Muscle of back (tissue), 11 donors: ENCODE data around the gene TWF2. TPM values are rescaled to one million over a fixed set of nuclear protein-coding genes. Genes with fewer than 3 reads are reported as not detected.
A peak's percentile ranks its signal among the peaks of the same experiment; 100 is the strongest.

Source experiments
- DNase-seq, 3 donors: peaks; one replicate each; pipeline versions ENCODE4 v3.0.0 to v3.0.0-alpha.2; 2013
- polyA plus RNA-seq, 10 donors: library from polyadenylated mRNA; unstranded; fragments of 120-200 nt; gene quantifications; one replicate each; pipeline ENCODE4 v1.2.1, GENCODE V29; 2013; ENCODE audit not compliant: insufficient read length in 10 of 10

TWF2 gene
- polyA plus RNA-seq, 10 donors: 18.8 to 37.4 (median 23.4) TPM

DNA sequence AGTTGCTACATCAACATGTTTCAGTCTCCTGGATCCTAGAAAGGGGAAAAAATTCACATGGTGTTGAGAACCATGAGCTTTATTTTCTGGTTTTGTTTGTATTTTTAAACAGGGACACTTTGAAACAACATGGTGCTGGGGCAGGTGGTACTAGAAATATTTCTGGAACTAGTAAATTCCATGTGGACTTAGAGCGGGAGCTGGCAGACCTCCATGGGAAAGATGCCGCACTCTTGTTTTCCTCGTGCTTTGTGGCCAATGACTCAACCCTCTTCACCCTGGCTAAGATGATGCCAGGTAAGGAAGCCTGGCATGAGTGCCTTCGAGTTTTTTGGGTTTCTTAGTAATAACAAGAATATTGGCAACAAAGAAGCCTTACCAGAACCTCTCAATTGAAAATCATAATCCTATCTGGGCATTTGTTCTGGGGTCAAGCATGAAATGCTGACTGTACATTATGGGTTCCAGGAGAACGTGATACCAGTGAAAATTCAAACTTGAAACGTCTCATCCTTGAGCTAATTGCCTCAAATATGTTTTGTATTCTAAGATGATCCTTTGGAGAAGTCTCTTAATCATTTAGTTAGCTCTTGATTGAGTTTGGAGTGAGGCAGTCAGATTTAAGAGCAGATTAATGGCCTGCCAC, 33.1 kb downstream of the TWF2 start:
- DNase-seq: no peak

DNA sequence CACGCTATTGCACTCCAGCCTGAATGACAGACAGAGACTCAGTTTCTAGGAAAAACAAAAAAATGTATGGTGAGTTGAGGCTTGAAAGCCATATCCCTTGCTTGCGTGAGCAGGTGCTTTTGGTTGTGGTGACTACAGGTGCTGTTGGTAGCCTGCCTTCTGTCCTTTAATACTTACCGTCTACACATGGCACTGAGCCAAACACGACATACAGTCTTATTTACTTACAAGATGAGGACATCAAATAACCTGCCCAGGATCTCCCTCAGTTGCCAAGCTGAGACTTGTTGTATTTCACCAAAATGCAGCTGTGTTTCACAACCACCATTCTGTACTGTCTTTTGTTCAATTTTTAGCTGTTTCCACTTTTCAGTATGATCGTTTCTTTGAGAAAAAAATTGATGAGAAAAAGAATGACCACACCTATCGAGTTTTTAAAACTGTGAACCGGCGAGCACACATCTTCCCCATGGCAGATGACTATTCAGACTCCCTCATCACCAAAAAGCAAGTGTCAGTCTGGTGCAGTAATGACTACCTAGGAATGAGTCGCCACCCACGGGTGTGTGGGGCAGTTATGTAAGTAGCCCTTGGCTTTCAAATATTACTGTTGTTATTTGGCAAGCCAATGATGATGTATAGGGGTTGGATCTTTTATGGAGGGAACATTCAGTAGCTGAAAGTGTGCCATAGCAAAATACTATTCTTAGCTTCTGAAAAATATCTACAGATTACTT, 34.5 kb downstream of the TWF2 start:
- no peak for DNase-seq

DNA sequence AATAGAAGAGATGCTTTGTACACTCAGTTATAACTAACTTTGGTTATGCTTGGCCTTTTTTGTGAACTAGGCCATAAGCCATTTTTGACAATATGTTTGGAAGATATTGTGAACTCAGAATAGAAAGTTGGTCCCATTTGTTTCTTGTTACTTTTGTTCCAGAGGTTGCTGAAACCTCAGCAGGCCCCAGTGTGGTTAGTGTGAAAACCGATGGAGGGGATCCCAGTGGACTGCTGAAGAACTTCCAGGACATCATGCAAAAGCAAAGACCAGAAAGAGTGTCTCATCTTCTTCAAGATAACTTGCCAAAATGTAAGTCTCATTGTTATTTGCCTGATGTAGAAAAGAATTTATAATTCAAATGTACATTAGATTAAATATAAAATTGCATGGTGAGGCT, 35.3 kb downstream of the TWF2 start:
- DNase-seq: no peak

DNA sequence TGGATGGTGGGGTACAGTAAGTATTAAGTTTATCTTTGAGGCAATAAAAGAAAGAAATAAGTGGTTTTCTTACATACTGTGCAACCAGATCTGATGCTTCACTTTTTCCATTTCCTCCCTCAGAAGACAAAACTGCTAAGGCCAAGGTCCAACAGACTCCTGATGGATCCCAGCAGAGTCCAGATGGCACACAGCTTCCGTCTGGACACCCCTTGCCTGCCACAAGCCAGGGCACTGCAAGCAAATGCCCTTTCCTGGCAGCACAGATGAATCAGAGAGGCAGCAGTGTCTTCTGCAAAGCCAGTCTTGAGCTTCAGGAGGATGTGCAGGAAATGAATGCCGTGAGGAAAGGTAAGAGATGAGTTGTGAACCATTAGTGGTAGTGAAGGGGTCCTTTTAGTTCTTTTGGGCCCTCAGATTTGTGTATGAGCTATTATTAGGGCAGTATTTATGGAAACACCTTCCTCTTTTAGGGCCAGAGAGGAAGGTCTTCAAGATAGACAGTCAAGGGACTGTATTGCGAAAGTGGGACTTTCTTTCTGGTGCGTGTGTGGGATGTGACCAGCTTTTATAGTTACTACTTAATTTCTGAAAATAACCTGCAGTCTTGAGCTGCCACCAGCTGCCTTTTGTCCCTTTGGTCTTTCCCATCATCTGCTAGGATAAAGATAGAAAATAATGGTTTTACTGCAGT, 36.4 kb downstream of the TWF2 start:
- no peak for DNase-seq

DNA sequence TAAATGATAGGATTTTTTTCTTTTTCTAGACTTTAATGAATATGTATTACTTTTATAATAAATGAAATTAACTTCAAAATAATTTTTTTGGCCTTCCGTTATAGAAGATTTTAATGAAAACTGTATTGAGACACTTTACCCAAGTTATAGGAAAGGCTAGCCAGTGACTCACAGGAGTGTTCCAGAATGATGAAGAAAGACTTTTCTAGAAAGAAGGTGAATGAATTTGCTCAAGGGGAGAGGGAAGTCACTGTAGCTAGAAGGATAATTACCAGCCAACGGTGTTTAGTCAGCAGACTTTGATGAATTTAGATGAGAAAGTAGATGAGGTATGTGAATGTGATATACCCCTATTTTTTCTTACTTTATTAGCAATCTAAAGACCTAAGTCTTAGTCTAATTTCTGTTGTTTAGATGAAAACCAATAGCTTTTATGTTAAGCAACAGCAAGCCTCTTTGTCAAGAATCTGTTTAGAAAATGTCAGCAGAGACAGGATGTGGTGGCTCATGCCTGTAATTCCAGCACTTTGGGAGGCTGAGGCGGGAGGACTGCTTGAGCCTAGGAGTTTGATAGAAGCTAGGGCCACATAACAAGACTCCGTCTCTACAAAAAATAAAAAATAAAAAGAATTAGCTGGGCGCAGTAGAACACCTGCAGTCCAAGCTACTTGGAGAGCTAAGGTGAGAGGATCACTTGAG, 37.8 kb downstream of the TWF2 start:
- DNase-seq: no peak

DNA sequence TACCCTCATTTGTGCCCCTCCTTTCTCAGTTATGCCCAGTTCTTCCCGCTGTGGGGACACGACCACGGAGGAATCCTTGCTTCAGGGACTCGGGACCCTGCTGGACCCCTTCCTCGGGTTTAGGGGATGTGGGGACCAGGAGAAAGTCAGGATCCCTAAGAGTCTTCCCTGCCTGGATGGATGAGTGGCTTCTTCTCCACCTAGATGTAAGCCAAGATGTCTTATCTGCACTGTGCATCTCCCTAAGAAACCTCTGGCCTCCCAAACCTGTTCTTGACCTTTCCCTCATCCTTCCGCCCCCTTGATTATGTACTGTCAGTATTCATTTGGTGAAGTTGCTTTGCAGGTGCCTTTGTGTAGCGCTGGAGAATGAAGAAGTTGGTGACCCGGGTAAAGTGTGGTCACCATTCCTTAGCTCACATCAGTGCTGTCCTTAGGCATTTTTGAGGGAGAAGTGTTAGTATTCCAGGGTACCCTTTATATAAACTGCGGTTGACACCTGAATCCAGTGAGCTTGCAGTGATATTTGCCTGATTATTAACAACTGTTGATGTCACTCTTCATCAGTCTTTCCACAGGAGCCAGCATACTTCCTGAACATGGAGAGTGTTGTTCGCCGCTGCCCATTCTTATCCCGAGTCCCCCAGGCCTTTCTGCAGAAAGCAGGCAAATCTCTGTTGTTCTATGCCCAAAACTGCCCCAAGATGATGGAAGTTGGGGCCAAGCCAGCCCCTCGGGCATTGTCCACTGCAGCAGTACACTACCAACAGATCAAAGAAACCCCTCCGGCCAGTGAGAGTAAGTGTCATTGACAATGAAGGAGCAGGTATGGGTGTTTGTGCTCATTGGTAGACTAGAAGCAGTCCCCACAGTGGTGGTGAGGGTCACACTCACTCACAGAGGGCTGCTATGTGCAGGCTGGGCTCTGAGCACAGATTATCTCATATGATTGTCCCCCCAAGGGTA, 40.0 kb downstream of the TWF2 start:
- DNase-seq: no peak

DNA sequence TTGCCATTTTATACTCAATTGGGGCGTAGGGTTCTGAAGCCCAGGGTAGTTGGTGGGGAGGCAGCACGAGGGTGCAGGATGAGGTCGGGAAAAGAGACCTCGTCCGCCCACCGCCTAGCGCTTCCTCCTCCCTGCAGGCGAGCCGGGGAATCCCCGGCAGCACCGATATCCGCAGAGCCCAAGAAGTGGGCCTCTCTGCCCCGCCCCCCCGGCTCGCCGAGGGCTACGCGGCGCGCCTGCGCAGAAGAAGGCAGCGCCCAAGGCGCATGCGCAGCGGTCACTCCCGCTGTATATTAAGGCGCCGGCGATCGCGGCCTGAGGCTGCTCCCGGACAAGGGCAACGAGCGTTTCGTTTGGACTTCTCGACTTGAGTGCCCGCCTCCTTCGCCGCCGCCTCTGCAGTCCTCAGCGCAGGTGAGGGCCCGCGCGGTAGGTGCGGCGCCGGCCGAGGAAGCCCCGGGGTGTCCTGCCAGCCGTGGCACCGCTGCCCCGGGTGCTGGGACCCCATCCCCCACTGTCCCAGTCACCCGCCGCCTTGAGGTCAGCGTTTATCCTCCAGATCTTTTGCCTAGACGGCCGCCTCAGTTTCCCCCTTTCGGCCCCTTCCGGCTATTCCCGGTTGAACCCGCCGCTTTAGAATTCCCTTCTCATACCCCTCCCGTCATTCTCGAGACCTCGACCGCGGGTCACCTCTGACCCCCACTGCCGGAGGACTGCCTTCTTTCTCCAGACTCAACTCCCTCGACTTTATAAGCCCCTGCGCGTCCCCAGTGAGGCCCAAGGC, 40.9 kb downstream of the TWF2 start, which contains the start of gene ALAS1:
Gene ALAS1 (plus strand): TSS at position 319 of the 784 bp plus-strand sequence. CDS start 1,082 bp downstream, outside the sequence.
- DNase-seq: peak; percentile 90 to 98 (median 97)

DNA sequence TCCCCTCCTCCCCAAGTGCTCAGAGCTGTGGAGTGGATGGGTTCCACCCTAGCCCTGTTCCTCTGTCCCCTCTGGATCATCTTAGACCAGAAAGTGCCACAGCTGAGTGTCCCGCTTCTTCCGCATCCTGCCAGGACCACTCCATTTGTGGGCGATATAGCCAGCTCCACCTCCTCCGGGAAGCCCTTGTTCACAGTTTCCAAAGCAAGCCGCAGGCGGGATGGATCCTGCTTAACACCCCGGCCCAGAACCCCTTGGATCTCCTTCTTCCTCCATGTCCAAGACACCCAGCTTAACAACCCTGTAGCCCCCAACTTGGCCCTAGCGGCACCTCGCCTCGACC, 41.5 kb downstream of the TWF2 start:
- no peak for DNase-seq

DNA sequence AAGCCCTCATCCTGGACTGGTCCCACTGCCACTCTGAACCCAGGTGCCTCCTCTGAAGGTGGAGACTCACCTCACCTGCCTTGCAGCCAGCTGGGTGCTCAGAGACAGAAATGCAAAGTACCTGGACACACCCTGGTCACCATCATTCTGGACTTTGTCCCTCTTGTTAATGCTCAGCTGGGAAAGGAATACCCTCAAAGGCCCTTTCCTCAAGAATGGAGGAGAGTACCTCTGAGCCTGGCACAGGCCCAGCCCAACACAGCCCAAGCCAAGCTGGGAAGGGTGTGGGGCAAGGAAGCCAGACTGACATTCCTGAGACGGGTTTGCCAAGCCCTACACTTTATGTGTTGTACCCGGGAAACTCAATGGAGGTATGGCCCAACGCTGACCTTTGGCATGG, 42.0 kb downstream of the TWF2 start:
- DNase-seq: no peak

DNA sequence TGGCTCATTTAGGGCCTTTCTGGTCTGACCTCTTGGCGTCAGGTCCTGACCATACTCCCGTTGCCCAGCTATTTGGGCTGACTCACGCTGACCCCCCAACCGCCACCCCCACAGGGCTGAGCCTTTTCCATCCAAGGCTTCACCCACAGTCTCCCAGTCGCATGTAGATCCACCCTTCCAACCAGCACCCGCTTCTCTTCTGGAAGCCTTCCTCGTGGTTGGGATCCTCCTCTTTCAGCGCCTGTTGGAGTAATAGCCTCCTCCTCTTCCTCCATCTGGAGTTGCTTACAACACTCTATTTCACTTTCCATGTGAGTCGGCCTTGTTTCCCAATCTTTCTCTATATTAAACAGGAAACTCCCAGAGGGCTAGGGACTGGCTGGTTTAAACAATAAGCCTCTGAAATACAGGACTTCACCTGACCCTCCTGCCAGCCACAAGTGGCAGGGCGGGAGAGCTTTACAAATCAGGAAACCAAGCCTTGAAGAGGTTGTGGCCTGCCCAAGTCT, 43.1 kb downstream of the TWF2 start:
- peak in 1 of 3 donors; percentile 53 for DNase-seq

DNA sequence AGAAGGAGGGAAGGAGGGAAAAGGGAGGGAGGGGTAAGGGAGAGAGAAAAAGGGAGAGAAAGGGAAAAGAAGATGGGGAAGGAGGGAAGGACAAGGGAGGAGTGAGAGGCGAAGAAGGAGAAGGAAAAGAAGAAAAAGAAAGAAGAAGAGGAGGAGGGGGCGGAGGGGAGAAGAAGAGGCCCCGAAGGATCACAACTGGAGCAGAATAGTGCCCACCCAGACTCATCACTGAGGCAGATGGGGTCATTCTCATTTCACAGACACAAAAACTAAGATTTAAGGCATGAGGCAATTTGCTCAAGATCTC, 43.7 kb downstream of the TWF2 start:
- no peak for DNase-seq

DNA sequence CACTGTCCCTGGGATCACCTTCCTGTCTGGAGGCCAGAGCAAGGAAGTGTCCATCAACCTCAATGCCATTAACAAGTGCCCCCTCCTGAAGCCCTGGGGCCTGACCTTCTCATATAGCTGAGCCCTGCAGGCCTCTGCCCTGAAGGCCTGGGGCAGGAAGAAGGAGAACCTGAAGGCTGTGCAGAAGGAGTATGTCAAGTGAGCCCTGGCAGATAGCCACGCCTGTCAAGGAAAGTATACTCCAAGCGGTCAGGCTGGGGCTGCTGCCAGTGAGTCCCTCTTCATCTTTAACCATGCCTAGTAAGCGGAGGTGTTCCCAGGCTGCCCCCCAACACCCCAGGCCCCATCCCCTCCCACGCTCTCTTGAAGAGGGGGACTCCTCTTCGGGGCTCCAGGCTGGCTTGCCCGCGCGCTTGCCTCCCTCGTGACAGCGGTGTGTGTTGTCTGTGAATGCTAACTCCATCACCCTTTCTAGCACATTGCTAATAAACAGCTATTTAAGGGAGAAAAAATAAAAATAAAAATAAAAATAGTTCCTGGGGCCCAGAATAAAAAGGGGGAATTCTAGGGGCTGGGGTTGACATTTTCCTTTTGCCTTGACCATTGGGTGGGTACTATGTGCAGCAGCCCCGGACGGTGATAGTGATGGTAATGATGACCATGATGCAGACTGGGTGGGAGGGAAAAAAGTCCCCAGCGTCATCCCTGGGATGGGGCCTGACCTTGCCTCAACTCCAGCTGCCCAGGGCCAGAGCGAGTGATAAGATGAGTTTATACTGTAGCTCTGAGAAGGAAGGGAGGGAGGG, 44.3 kb downstream of the TWF2 start:
- no peak for DNase-seq

DNA sequence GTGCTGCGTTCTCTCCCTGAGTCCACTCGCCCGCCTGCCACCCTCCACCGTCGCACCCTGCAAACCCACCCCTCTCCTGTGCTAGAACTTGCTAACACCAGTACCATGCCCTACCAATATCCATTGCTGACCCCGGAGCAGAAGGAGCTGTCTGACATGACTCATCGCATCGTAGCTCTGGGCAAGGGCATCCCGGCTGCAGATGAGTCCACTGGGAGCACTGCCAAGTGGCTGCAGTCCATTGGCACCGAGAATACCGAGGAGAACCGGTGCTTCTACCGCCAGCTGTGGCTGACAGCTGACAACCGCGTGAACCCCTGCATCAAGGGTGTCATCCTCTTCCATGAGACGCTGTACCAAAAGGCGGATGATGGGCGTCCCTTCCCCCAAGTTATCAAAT, 45.9 kb downstream of the TWF2 start:
- peak in 2 of 3 donors; percentile 33 to 58 for DNase-seq

DNA sequence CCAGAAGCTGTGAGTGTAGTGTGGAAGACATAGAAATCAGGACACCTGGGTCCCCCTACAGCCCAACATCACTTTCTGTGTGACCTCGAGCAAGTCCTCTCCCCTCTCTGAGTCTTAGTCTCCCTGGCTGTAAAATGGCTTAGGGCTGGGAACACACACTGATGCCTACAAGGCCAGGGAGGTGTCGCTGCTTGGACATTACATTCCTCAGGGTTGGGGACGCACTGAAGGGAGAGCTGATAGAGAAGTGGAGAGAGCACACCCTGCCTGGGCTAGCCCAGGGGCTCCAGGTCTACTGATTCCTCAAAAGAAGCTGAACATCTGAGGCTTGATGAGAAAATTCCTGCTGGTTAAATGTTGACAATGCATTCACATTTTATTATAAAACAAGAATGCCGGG, 47.3 kb downstream of the TWF2 start:
- DNase-seq: no peak

DNA sequence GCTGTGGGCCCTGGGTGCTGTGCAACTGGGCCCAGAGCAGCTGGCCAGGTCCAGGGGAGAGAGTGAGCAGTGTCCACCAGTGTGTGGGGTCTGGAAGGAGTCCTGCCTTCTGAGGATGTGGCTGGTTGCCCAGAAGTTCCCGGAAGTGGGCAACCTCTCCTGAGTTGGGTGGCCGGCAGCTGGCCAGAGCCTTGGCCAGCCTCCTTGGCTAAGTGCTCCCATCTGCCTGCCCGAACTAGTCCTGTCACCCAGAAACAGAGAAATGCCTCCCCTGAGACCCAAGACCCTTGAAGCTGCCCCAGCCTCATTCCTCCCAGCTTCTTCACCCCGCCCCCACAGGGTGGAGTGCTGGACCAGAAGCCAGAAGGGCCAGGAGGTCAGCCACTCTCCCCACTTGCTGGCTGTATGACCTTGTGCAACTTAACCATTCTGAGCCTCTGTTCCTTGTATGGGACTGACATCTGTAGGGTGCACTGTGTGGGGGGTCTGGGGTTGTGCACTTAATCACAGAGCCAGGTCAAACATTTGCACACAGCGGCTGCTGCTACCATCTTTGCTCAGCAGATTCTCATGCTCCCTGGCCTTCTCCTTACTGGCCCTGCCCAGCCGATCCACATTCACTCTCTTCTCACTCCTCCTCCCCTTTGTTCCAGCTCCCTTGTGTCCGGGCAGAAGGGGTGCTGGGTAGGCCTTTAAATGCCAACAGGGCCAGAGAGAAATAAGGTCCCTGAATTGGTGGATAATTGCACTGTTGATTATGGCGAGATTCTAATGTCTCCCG, 48.5 kb downstream of the TWF2 start:
- peak in 1 of 3 donors; percentile 31 for DNase-seq

DNA sequence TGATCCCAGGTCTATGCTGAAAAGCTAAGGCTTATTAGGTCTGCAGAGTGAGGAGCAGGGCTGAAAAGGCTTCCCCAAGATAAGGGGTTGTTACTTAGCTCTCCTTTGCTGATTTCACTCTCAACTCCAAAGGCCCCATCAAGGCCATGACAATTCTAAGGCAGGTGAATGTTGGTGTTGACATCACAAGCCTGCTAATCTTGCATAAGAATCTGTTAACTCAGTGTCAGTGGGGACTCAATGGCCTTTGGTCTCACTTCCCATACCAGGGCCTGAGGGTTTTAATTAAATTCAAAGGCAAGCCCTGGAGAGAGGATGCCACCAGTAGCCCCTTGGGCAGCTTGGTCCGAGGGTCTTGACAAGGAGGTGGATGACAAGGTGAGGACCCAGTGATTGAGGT, 50.4 kb downstream of the TWF2 start:
- DNase-seq: no peak

DNA sequence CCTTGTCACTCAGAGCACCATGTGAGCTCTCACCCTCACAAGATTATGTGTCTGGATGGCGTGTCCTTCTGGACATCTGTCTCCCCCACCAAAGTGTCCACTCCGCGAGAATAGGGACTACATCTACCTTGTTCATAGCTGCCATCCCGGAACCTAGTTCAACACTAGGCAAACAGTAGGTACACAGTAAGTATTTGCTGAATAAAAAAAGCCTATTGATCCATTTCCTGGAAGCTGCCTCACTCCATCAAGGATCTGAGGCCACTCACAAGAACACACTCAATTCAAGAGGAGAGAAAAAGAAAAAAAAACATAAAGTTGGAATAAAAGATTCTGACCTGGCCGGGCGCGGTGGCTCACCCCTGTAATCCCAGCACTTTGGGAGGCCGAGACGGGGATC, 52.2 kb downstream of the TWF2 start:
- DNase-seq: no peak

DNA sequence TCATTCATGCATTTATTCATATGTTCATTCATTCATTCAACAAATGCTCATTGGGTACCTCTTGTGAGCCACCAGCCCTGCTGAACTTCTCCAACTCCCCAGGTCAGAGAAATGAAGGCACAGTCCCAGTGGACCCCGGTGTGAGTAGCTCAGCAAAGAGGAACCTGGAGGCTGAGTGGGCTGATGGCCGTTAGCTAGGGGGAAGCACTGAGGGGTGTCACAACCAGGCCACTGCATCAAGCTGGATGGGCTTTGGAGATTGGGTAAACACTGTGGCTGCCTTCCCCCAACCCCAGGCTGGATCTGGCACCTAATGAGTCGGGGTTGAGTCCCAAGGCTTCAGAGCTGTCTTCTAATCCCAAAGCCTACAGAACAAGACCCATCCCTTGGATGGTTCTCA, 53.1 kb downstream of the TWF2 start:
- no peak for DNase-seq

DNA sequence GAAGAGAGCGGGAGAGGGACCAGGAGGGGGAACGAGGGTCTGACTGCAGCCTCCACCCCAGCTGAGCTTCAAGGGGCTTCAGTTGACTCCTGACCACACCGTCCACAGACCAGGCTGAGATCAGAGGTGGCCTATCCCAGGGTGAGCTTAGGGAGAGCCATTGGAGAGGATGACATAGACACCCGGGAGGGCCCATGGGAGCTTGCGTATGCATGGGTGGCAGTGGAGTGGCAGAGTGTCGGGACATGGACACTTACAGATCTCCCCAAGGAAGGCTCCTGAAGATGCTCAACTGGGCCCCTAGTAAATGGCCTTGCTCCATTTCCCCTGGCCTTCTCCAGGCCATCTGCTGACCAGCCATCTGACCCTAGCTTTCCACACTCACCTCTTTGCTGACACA, 53.6 kb downstream of the TWF2 start:
- DNase-seq: no peak
